Measurements from ENCODE around the gene PIGR. TPM values are rescaled to one million over a fixed set of nuclear protein-coding genes. Genes with fewer than 3 reads are reported as not detected.

The PIGR gene
- total RNA-seq, 1 experiment from 2014 or later = not detected

GRCh38 chr1:206883160-206883559 is 63.1 kb downstream of the PIGR start:
- DNase-seq = no peak
- Histone ChIP-seq H3K9ac (ENCODE audit: extremely low read depth, insufficient read length, low read length) (no peak overlapping the region), H2AK5ac (ENCODE audit: insufficient read length, low read length) (no peak overlapping the region), H3K18ac (ENCODE audit: insufficient read length, low read depth, low read length) (no peak overlapping the region), H3K27ac (ENCODE audit: insufficient read length, low read depth, low read length) (no peak overlapping the region), H2AFZ (ENCODE audit: low read length) (no peak overlapping the region), H3K23me2 (ENCODE audit: insufficient read length, low read depth, low read length, poor library complexity, severe bottlenecking) (no peaks in the 10 kb centered on the region), H3K4me2 (ENCODE audit: insufficient read depth, insufficient read length, low read length) (no peak overlapping the region), H3K56ac (ENCODE audit: insufficient read length, low read depth, low read length) (no peak overlapping the region), H3K4ac (ENCODE audit: low read depth, low read length) (no peak overlapping the region), H3K14ac (ENCODE audit: insufficient read depth, low read length) (no peak overlapping the region), H4K91ac (ENCODE audit: insufficient read length, low read depth, low read length) (no peak overlapping the region), H3T11ph (ENCODE audit: low read length) (no peak overlapping the region), H3K9me3 (ENCODE audit: control insufficient read depth, low read depth, low read length) (peaks cover 4% of the 10 kb centered on the region), H3K27me3 (ENCODE audit: insufficient read depth, low read length) (no peaks in the 10 kb centered on the region), H3K79me2 (ENCODE audit: insufficient read depth, low read length) (no peaks in the 10 kb centered on the region), H3K4me1 (ENCODE audit: insufficient read depth, low read length) (no peaks in the 10 kb centered on the region), H4K8ac (replicated peaks; ENCODE audit: insufficient read length, low read depth, low read length) (no peak overlapping the region), H3K79me1 (ENCODE audit: insufficient read depth, low read depth, low read length, poor library complexity, severe bottlenecking) (no peaks in the 10 kb centered on the region), H3K23ac (ENCODE audit: insufficient read length, low read depth, low read length) (no peak overlapping the region), H2BK15ac (ENCODE audit: low read depth, low read length) (no peak overlapping the region), H2BK12ac (ENCODE audit: insufficient read length, low read depth, low read length) (no peak overlapping the region), H2BK5ac (ENCODE audit: insufficient read length, low read length) (no peak overlapping the region), H4K5ac (ENCODE audit: insufficient read length, low read depth, low read length) (no peak overlapping the region), H2BK20ac (ENCODE audit: low read depth, low read length, poor library complexity, severe bottlenecking) (no peak overlapping the region), H2BK120ac (ENCODE audit: low read depth, low read length, poor library complexity, severe bottlenecking) (no peak overlapping the region), H4K20me1 (ENCODE audit: control insufficient read depth, insufficient read depth, insufficient read length) (no peaks in the 10 kb centered on the region)
- Mint-ChIP-seq H3K4me1 (no peaks in the 10 kb centered on the region), H3K9me3 (peaks cover 13 to 18% of the 10 kb centered on the region in 2 experiments), H3K36me3 (ENCODE audit: insufficient read depth in 1 of 3, low read depth in 3 of 3) (peaks cover 0 to 11% (median 2%) of the 10 kb centered on the region in 3 experiments; a peak in 4 of 7 replicates), H3K4me3 (no peak overlapping the region), H3K27ac (no peak overlapping the region), H3K27me3 (ENCODE audit: low read depth) (peaks cover 5% of the 10 kb centered on the region)
- TF ChIP-seq CTCF (conservative IDR thresholded peaks at IDR 0.05) = no peak
- no CpG with 5 or more reads among the region's 1 CpG for WGBS (ENCODE audit: extremely low coverage, insufficient read length, low lambda C conversion rate)

Measured in H9 (cell line).